ENCODE results near the gene TANGO6.

GRCh38 chr16:68923116-68923515, 79.8 kb downstream of the TANGO6 start:
- TF ChIP-seq CTCF (IDR thresholded peaks at IDR 0.05) (no peak), EZH2phosphoT487 (IDR thresholded peaks at IDR 0.05) (no peak)
